ENCODE measurements around the gene JMJD8. TPM values are rescaled to one million over a fixed set of nuclear protein-coding genes. Genes with fewer than 3 reads are reported as not detected.

JMJD8 gene
- total RNA-seq, 1 donor from 2014 or later: 62.9 TPM

DNA sequence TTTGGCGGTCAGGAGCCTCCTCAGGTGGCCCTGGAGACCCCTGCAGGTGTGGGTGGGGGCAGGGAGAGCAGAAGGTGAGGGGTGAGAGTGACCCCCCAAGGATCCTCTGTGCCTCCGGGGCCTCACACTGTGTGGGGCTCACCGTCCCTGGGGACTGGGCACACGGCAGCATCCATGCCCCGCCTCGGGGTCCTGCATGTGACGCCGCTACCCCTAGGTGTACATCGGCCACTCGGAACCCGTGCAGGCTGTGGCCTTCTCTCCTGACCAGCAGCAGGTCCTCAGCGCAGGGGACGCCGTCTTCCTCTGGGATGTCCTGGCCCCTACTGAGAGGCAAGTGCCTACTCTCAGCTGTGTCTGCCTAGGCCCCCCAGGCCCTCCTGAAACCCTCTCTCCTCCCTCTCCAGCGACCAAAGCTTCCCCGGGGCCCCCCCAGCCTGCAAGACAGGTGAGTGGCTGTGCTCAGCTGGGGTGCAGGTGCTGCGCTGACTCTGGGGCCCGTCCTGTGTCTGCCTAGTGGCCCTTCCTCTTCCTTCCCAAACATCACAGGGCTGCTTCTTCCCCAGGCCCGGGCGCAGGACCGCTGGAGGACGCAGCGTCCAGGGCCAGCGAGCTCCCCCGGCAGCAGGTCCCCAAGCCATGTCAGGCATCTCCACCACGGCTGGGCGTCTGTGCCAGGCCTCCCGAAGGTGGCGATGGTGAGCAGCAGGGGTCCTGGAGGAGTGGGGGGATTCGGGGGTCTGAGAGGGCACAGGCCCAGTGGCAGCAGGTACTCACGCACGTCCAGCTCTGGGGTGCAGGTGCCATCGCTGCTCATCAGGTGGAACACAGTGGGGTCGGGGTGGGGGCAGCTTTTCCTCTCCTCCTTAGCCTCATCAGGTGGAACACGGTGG is 25.2 kb downstream of the JMJD8 start:
- Histone ChIP-seq H3K4me1 (peaks cover 18% of the 10 kb centered on the region), H3K4me3 (no peak overlapping the region), H3K9me3 (no peaks in the 10 kb centered on the region), H3K27ac (no peak overlapping the region), H3K36me3 (no peaks in the 10 kb centered on the region), H3K27me3 (no peaks in the 10 kb centered on the region)
- DNase-seq (ENCODE audit: extremely low spot score in 2 of 2): no peak
- intact Hi-C loops (cut with DNase I): no loop called here
- TF ChIP-seq POLR2A (IDR thresholded peaks at IDR 0.05): no peak
- TF ChIP-seq POLR2AphosphoS5 (IDR thresholded peaks at IDR 0.05; ENCODE audit: insufficient read depth in 1 of 2, low read depth in 1 of 2): no peak
- TF ChIP-seq, protein P1, sequence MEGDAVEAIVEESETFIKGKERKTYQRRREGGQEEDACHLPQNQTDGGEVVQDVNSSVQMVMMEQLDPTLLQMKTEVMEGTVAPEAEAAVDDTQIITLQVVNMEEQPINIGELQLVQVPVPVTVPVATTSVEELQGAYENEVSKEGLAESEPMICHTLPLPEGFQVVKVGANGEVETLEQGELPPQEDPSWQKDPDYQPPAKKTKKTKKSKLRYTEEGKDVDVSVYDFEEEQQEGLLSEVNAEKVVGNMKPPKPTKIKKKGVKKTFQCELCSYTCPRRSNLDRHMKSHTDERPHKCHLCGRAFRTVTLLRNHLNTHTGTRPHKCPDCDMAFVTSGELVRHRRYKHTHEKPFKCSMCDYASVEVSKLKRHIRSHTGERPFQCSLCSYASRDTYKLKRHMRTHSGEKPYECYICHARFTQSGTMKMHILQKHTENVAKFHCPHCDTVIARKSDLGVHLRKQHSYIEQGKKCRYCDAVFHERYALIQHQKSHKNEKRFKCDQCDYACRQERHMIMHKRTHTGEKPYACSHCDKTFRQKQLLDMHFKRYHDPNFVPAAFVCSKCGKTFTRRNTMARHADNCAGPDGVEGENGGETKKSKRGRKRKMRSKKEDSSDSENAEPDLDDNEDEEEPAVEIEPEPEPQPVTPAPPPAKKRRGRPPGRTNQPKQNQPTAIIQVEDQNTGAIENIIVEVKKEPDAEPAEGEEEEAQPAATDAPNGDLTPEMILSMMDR (IDR thresholded peaks at IDR 0.05): no peak

- Histone ChIP-seq H3K9me3 (no peaks in the 10 kb centered on the region), H3K27ac (no peak overlapping the region), H3K36me3 (no peaks in the 10 kb centered on the region), H3K4me3 (no peak overlapping the region), H3K4me1 (peaks cover 18% of the 10 kb centered on the region), H3K27me3 (no peaks in the 10 kb centered on the region)
- DNase-seq (ENCODE audit: extremely low spot score in 2 of 2): no peak
- intact Hi-C loops (cut with DNase I): no loop called here
- TF ChIP-seq POLR2AphosphoS5 (IDR thresholded peaks at IDR 0.05; ENCODE audit: insufficient read depth in 1 of 2, low read depth in 1 of 2): no peak
- no peak for TF ChIP-seq POLR2A (IDR thresholded peaks at IDR 0.05)
- TF ChIP-seq, protein P1 (IDR thresholded peaks at IDR 0.05): no peak
Measured at GRCh38 chr16:657487-657886, 26.6 kb downstream of the JMJD8 start.

GRCh38 chr16:654034-654433 is 30.1 kb downstream of the JMJD8 start:
- Histone ChIP-seq H3K4me1 (peaks cover 10% of the 10 kb centered on the region), H3K27ac (no peak overlapping the region), H3K27me3 (no peaks in the 10 kb centered on the region), H3K9me3 (no peaks in the 10 kb centered on the region), H3K4me3 (no peak overlapping the region), H3K36me3 (no peaks in the 10 kb centered on the region)
- intact Hi-C loops (cut with DNase I): no loop called here
- DNase-seq (ENCODE audit: extremely low spot score in 2 of 2): no peak
- TF ChIP-seq, protein P1 (IDR thresholded peaks at IDR 0.05): no peak

DNA sequence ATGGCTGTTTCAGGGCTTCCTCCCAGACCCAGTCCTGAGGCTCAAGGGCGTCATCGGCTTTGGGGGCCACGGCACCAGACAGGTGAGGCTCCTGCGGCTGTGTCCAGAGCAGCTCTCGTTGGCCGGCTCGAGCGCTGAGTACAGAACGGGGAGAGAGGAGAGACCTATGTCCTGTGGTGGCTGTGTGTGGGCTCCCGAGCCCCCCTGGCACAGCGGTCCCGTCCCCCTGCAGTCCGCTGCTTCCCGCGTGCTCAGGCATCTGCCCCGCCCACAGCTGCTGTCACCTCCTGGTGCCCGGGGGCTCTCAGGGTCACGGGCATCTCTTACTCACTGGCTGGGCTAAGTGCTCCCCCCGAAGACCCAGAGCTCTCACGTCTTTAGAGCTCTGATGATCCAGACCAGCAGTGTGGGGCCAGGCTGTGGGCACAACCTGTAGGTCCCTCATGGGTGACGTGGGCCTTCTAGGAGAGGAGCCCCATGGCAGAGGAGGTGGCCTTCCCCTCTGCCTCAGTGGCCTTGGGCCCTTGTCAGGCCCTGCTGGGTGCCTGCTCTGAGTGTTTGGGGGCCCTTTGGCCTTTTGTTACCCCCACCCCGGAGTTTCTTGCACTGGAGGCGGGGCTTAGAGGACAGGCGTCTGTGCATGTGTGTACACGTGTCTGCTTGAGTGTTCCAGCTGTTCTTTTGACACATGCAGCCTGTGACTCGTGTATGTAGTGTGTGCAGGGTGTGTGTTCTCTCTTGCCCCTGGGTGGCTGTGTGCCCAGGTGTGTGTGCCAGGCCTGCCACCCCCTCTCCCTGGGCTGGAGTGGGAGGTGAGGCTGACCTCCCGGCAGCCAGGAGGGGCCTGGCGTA is 31.5 kb downstream of the JMJD8 start:
- no peak for DNase-seq (ENCODE audit: extremely low spot score in 2 of 2)
- Histone ChIP-seq H3K4me3 (no peak overlapping the region), H3K36me3 (no peaks in the 10 kb centered on the region), H3K4me1 (peaks cover 20% of the 10 kb centered on the region), H3K27me3 (no peaks in the 10 kb centered on the region), H3K9me3 (no peaks in the 10 kb centered on the region), H3K27ac (no peak overlapping the region)
- intact Hi-C loops (cut with DNase I): no loop called here
- TF ChIP-seq POLR2A (IDR thresholded peaks at IDR 0.05) (no peak), POLR2AphosphoS5 (IDR thresholded peaks at IDR 0.05; ENCODE audit: insufficient read depth in 1 of 2, low read depth in 1 of 2) (no peak)
- TF ChIP-seq, protein P1 (IDR thresholded peaks at IDR 0.05): no peak

Data from vagina (tissue), 2 donors.